Stimulated activated CD8-positive, alpha-beta memory T cell treated with anti-CD3 and anti-CD28 coated beads, Interleukin-7, amount 100 ng/mL, for 24 hours (primary cell): ENCODE results near the gene E2F8.

ENCODE experiments used
- DNase-seq: peaks from one replicate; pipeline ENCODE4 v3.0.0-alpha.2; 2020; ENCODE audit warnings: low read depth

The E2F8 gene

GRCh38 chr11:19220903-19221724 is 19.6 kb downstream of the E2F8 start:
- DNase-seq, result no peak

- DNase-seq, result no peak
These were observed 21.8 kb downstream of the E2F8 start for GRCh38 chr11:19218786-19219460.

GRCh38 chr11:19218216-19218615 is 22.5 kb downstream of the E2F8 start:
- DNase-seq, result no peak

- DNase-seq, result no peak
These were observed 23.9 kb downstream of the E2F8 start for GRCh38 chr11:19216709-19217374.

- DNase-seq, result no peak
These were observed 24.7 kb downstream of the E2F8 start for GRCh38 chr11:19216021-19216420.

GRCh38 chr11:19209617-19210370 is 31.0 kb downstream of the E2F8 start:
- DNase-seq, result no peak

GRCh38 chr11:19208959-19209546 is 31.7 kb downstream of the E2F8 start:
- DNase-seq, result no peak

GRCh38 chr11:19208181-19208580 is 32.6 kb downstream of the E2F8 start:
- no peak for DNase-seq

GRCh38 chr11:19204836-19205235 is 35.9 kb downstream of the E2F8 start:
- DNase-seq, result no peak

- no peak for DNase-seq
These were observed 38.8 kb downstream of the E2F8 start, which contains the start of gene CSRP3 for GRCh38 chr11:19201737-19202605. Gene CSRP3 (minus strand): TSS chr11:19201983. CDS start chr11:19192448, 9,535 bp downstream.

- DNase-seq, result no peak
These were observed 40.1 kb downstream of the E2F8 start for GRCh38 chr11:19200410-19201201.

- DNase-seq, result no peak
These were observed 41.0 kb downstream of the E2F8 start for GRCh38 chr11:19199771-19200170.

GRCh38 chr11:19199048-19199447 is 41.7 kb downstream of the E2F8 start:
- no peak for DNase-seq

- DNase-seq, result no peak
These were observed 44.3 kb downstream of the E2F8 start for GRCh38 chr11:19196432-19196831.

- DNase-seq, result no peak
These were observed 46.0 kb downstream of the E2F8 start for GRCh38 chr11:19194620-19195308.

GRCh38 chr11:19193916-19194315 is 46.8 kb downstream of the E2F8 start:
- no peak for DNase-seq

GRCh38 chr11:19191530-19192169 is 49.1 kb downstream of the E2F8 start:
- DNase-seq, result no peak

- DNase-seq, result no peak
These were observed 52.9 kb downstream of the E2F8 start for GRCh38 chr11:19187833-19188258.
